Neuronal stem cell (in vitro differentiated cells): ENCODE measurements around the gene ZMIZ1.

Experiments
- DNase-seq: peaks from one replicate; pipeline ENCODE4 v3.0.0-alpha.2; 2013; ENCODE audit warnings: low spot score
- H2AFZ ChIP-seq: one replicate; pipeline ENCODE4 v1.6.1; 2013; ENCODE audit warnings: mild to moderate bottlenecking, low read length, inconsistent platforms
- H2AK5ac ChIP-seq: 2 replicates; pipeline ENCODE4 v1.6.1; 2013; ENCODE audit warnings: low read depth, mild to moderate bottlenecking, inconsistent platforms, low read length, moderate library complexity, mixed read lengths
- H2BK120ac ChIP-seq: 2 replicates; pipeline ENCODE4 v1.6.1; 2013; ENCODE audit warnings: low read depth, mild to moderate bottlenecking, inconsistent platforms, low read length, moderate library complexity, mixed read lengths
- H2BK12ac ChIP-seq: one replicate; pipeline ENCODE4 v1.6.1; 2013; ENCODE audit warnings: low read length, inconsistent platforms
- H2BK15ac ChIP-seq: 2 replicates; pipeline ENCODE4 v1.6.1; 2013; ENCODE audit warnings: mild to moderate bottlenecking, low read length, inconsistent platforms, mixed read lengths
- H2BK5ac ChIP-seq: one replicate; pipeline ENCODE4 v1.6.1; 2013; ENCODE audit warnings: inconsistent platforms, mild to moderate bottlenecking, low read length, moderate library complexity
- H3K14ac ChIP-seq: one replicate; pipeline ENCODE4 v1.6.1; 2013; ENCODE audit warnings: low read length, inconsistent platforms
- H3K18ac ChIP-seq: 2 replicates; pipeline ENCODE4 v1.6.1; 2013; ENCODE audit warnings: low read length, inconsistent platforms
- H3K23ac ChIP-seq: 2 replicates; pipeline ENCODE4 v1.6.1; 2013; ENCODE audit warnings: low read depth, mild to moderate bottlenecking, mixed read lengths, low read length, inconsistent platforms; ENCODE audit not compliant: poor library complexity
- H3K27ac ChIP-seq: replicated peaks from 3 replicates; pipeline ENCODE4 v1.5.1; 2013; ENCODE audit warnings: low read length, inconsistent platforms
- H3K27me3 ChIP-seq, 3 experiments: 2 replicates each; pipeline ENCODE4 v1.6.1; 2013; ENCODE audit warnings: low read length in 3 of 3, mild to moderate bottlenecking in 2 of 3, inconsistent platforms in 1 of 3, low read depth in 1 of 3, mixed read lengths in 1 of 3, moderate library complexity in 1 of 3; ENCODE audit not compliant: control insufficient read depth in 3 of 3, insufficient read depth in 3 of 3
- H3K36me3 ChIP-seq, 2 donors: replicated peaks in 1 of 2; 2 replicates each; pipeline ENCODE4 v1.6.1; 2013; ENCODE audit warnings: low read length in 2 of 2; ENCODE audit not compliant: control insufficient read depth in 2 of 2, insufficient read depth in 2 of 2
- H3K4ac ChIP-seq: 2 replicates; pipeline ENCODE4 v1.6.1; 2013; ENCODE audit warnings: inconsistent platforms, mild to moderate bottlenecking, low read length, moderate library complexity
- H3K4me1 ChIP-seq, 2 donors: 1 replicate in 1 of 2; 2 replicates in 1 of 2; pipeline ENCODE4 v1.6.1; 2013; ENCODE audit warnings: low read length in 2 of 2, low read depth in 1 of 2; ENCODE audit not compliant: control insufficient read depth in 2 of 2, insufficient read depth in 1 of 2
- H3K4me2 ChIP-seq: one replicate; pipeline ENCODE4 v1.6.1; 2013; ENCODE audit warnings: mild to moderate bottlenecking, low read length, inconsistent platforms; ENCODE audit not compliant: insufficient read depth, poor library complexity, severe bottlenecking
- H3K4me3 ChIP-seq, 2 donors: 2 replicates each; pipeline ENCODE4 v1.5.1; 2013; ENCODE audit warnings: low read length in 2 of 2, mild to moderate bottlenecking in 2 of 2, inconsistent platforms in 1 of 2, moderate library complexity in 1 of 2
- H3K79me1 ChIP-seq: one replicate; pipeline ENCODE4 v1.6.1; 2013; ENCODE audit warnings: low read depth, mild to moderate bottlenecking, inconsistent platforms, low read length, moderate library complexity
- H3K9ac ChIP-seq: one replicate; pipeline ENCODE4 v1.6.1; 2013; ENCODE audit warnings: mild to moderate bottlenecking, low read depth, low read length, inconsistent platforms; ENCODE audit not compliant: poor library complexity
- H3K9me3 ChIP-seq, 2 donors: replicated peaks in 1 of 2; 2 replicates each; pipeline versions ENCODE3 to v1.6.1; 2013; ENCODE audit warnings: low read length in 2 of 2, mild to moderate bottlenecking in 2 of 2, inconsistent platforms in 1 of 2, low read depth in 1 of 2, mixed read lengths in 1 of 2, moderate library complexity in 1 of 2; ENCODE audit not compliant: control insufficient read depth in 2 of 2, insufficient read depth in 1 of 2
- H4K8ac ChIP-seq: one replicate; pipeline ENCODE4 v1.6.1; 2013; ENCODE audit warnings: low read depth, mild to moderate bottlenecking, inconsistent platforms, low read length, moderate library complexity
- H4K91ac ChIP-seq: one replicate; pipeline ENCODE4 v1.6.1; 2013; ENCODE audit warnings: low read length, low read depth, mild to moderate bottlenecking, inconsistent platforms; ENCODE audit not compliant: poor library complexity
- WGBS, 2 donors: extraction: QIAGEN DNeasy Blood & Tissue Kit; methylation state at CpG; one replicate each; pipeline ENCODE4 v1.1.7; 2013; ENCODE audit warnings: missing lambda C conversion rate in 2 of 2, mixed read lengths in 1 of 2; ENCODE audit not compliant: insufficient read length in 2 of 2, insufficient replicate concordance in 1 of 2; ENCODE audit errors: extremely low coverage in 2 of 2; 5-methylcytosine and 5-hydroxymethylcytosine counted together

ZMIZ1 gene

GRCh38 chr10:79116368-79116767, 47.6 kb downstream of the ZMIZ1 start:
- H3K27ac ChIP-seq, result no peak overlapping the region
- H3K36me3 ChIP-seq, result peaks cover 25 to 70% of the 10 kb centered on the region in 2 donors
- no CpG with 5 or more reads among the region's 4 CpGs for WGBS, 2 donors
- no peaks in the 10 kb centered on the region for H3K27me3 ChIP-seq
- H2AFZ ChIP-seq, result no peak overlapping the region
- H4K91ac ChIP-seq, result no peak overlapping the region
- H2BK120ac ChIP-seq, result no peak overlapping the region
- H3K14ac ChIP-seq, result no peak overlapping the region
- no peak overlapping the region for H3K4me3 ChIP-seq
- no peak overlapping the region for H3K4ac ChIP-seq
- no peak overlapping the region for H2BK12ac ChIP-seq
- H3K4me1 ChIP-seq, result peaks cover 43 to 44% of the 10 kb centered on the region in 2 donors
- DNase-seq, result no peak
- H3K4me2 ChIP-seq, result no peak overlapping the region
- no peak overlapping the region for H2BK5ac ChIP-seq
- no peak overlapping the region for H4K8ac ChIP-seq
- H2AK5ac ChIP-seq, result no peak overlapping the region
- no peak overlapping the region for H3K23ac ChIP-seq
- H3K18ac ChIP-seq, result peak overlapping the region; percentile 33
- no peak overlapping the region for H3K9ac ChIP-seq
- H3K79me1 ChIP-seq, result peaks cover 23% of the 10 kb centered on the region
- peaks cover 3 to 11% of the 10 kb centered on the region in 2 donors for H3K9me3 ChIP-seq
- no peak overlapping the region for H2BK15ac ChIP-seq

- H3K14ac ChIP-seq, result peak overlapping the region; percentile 66
- peaks cover 3 to 11% of the 10 kb centered on the region in 2 donors for H3K9me3 ChIP-seq
- H2AK5ac ChIP-seq, result no peak overlapping the region
- peak overlapping the region; percentile 25 for H3K18ac ChIP-seq
- H3K27me3 ChIP-seq, result no peaks in the 10 kb centered on the region
- no peak overlapping the region for H3K23ac ChIP-seq
- H3K4me1 ChIP-seq, result peaks cover 43 to 44% of the 10 kb centered on the region in 2 donors
- DNase-seq, result no peak
- H2BK120ac ChIP-seq, result no peak overlapping the region
- no peak overlapping the region for H4K91ac ChIP-seq
- no peak overlapping the region for H3K9ac ChIP-seq
- H4K8ac ChIP-seq, result no peak overlapping the region
- H3K4ac ChIP-seq, result no peak overlapping the region
- no peak overlapping the region for H2AFZ ChIP-seq
- no peak overlapping the region for H2BK15ac ChIP-seq
- H3K27ac ChIP-seq, result no peak overlapping the region
- no peak overlapping the region for H2BK12ac ChIP-seq
- no peak overlapping the region for H3K4me3 ChIP-seq
- H2BK5ac ChIP-seq, result no peak overlapping the region
- peaks cover 23% of the 10 kb centered on the region for H3K79me1 ChIP-seq
- peaks cover 29 to 73% of the 10 kb centered on the region in 2 donors for H3K36me3 ChIP-seq
- H3K4me2 ChIP-seq, result no peak overlapping the region
- WGBS, 2 donors, result no CpG with 5 or more reads among the region's 12 CpGs
Observed at GRCh38 chr10:79116801-79117723, 48.3 kb downstream of the ZMIZ1 start.

GRCh38 chr10:79118286-79119202, 49.8 kb downstream of the ZMIZ1 start:
- Histone ChIP-seq H3K23ac (peak overlapping the region; percentile 77), H2AFZ (no peak overlapping the region), H3K4ac (no peak overlapping the region), H2BK15ac (no peak overlapping the region), H2AK5ac (no peak overlapping the region), H2BK120ac (no peak overlapping the region), H4K91ac (no peak overlapping the region), H3K27me3 (no peaks in the 10 kb centered on the region), H3K9ac (no peak overlapping the region), H3K4me1 (peaks cover 34% of the 10 kb centered on the region in 2 donors), H3K4me3 (no peak overlapping the region), H3K9me3 (peaks cover 3 to 11% of the 10 kb centered on the region in 2 donors), H2BK5ac (no peak overlapping the region), H3K36me3 (peaks cover 30 to 78% of the 10 kb centered on the region in 2 donors), H3K4me2 (no peak overlapping the region), H3K27ac (no peak overlapping the region), H3K14ac (no peak overlapping the region), H3K79me1 (peaks cover 20% of the 10 kb centered on the region), H3K18ac (no peak overlapping the region), H2BK12ac (no peak overlapping the region), H4K8ac (no peak overlapping the region)
- WGBS, 2 donors, result no CpG with 5 or more reads among the region's 25 CpGs
- no peak for DNase-seq
